HUES48 (cell line): ENCODE data around the gene METAP2.
A peak's percentile ranks its signal among the peaks of the same experiment; 100 is the strongest.
"Not testable (repeated sequence)": the region's sequence is repeated elsewhere in the genome, so short reads cannot be mapped to it uniquely, and the experiment has no call there.

Source experiments
- H3K27ac ChIP-seq: one replicate; pipeline ENCODE4 v1.7.0; 2013; ENCODE audit warnings: low read depth, low read length, inconsistent platforms
- H3K27me3 ChIP-seq: 2 replicates; pipeline ENCODE4 v1.6.1; 2013; ENCODE audit warnings: mild to moderate bottlenecking, low read length; ENCODE audit not compliant: control insufficient read depth, insufficient read depth
- H3K36me3 ChIP-seq: 2 replicates; pipeline ENCODE4 v1.6.1; 2013; ENCODE audit warnings: low read length; ENCODE audit not compliant: control insufficient read depth, insufficient read depth
- H3K4me1 ChIP-seq: 2 replicates; pipeline ENCODE4 v1.6.1; 2013; ENCODE audit warnings: mild to moderate bottlenecking, low read length; ENCODE audit not compliant: control insufficient read depth, insufficient read depth
- H3K4me3 ChIP-seq: 2 replicates; pipeline ENCODE4 v1.5.1; 2013; ENCODE audit warnings: mild to moderate bottlenecking, low read depth, low read length
- H3K9ac ChIP-seq: 2 replicates; pipeline ENCODE4 v1.6.1; 2013; ENCODE audit warnings: mild to moderate bottlenecking, low read depth, low read length, moderate library complexity
- H3K9me3 ChIP-seq: 2 replicates; pipeline ENCODE4 v1.6.1; 2013; ENCODE audit warnings: low read length; ENCODE audit not compliant: control insufficient read depth, insufficient read depth

METAP2 gene

GRCh38 chr12:95462551-95462950 is 11.4 kb upstream of the METAP2 start:
- Histone ChIP-seq H3K27me3 (no peaks in the 10 kb centered on the region), H3K9me3 (peaks cover 10% of the 10 kb centered on the region), H3K4me3 (no peak overlapping the region), H3K4me1 (no peaks in the 10 kb centered on the region), H3K36me3 (no peaks in the 10 kb centered on the region), H3K27ac (no peak overlapping the region), H3K9ac (no peak overlapping the region)

GRCh38 chr12:95463050-95463449 is 10.9 kb upstream of the METAP2 start:
- Histone ChIP-seq H3K4me3 (no peak overlapping the region), H3K9me3 (peaks cover 5% of the 10 kb centered on the region; the same call in 1 of the 2 replicates), H3K9ac (no peak overlapping the region), H3K27me3 (no peaks in the 10 kb centered on the region), H3K36me3 (no peaks in the 10 kb centered on the region), H3K27ac (no peak overlapping the region), H3K4me1 (no peaks in the 10 kb centered on the region)

GRCh38 chr12:95463776-95464175 is 10.2 kb upstream of the METAP2 start:
- not testable (repeated sequence) for H3K36me3 ChIP-seq, H3K9me3 ChIP-seq, H3K4me3 ChIP-seq, H3K4me1 ChIP-seq, H3K9ac ChIP-seq, H3K27ac ChIP-seq, H3K27me3 ChIP-seq

- Histone ChIP-seq H3K9ac (no peak overlapping the region), H3K36me3 (no peaks in the 10 kb centered on the region), H3K9me3 (no peaks in the 10 kb centered on the region), H3K4me1 (no peaks in the 10 kb centered on the region), H3K27ac (no peak overlapping the region), H3K4me3 (no peak overlapping the region), H3K27me3 (no peaks in the 10 kb centered on the region)
Observed at GRCh38 chr12:95465275-95465674, 8.7 kb upstream of the METAP2 start.

- no peaks in the 10 kb centered on the region for H3K36me3 ChIP-seq
Observed at GRCh38 chr12:95470300-95470699, 3.7 kb upstream of the METAP2 start.

GRCh38 chr12:95473231-95473883 is 595 bp upstream of the METAP2 start:
- Histone ChIP-seq H3K9me3 (no peaks in the 10 kb centered on the region), H3K4me1 (peaks cover 4% of the 10 kb centered on the region; the same call in 1 of the 2 replicates), H3K27me3 (no peaks in the 10 kb centered on the region), H3K36me3 (peaks cover 25% of the 10 kb centered on the region), H3K27ac (peak overlapping the region; percentile 76), H3K4me3 (peak overlapping the region; percentile 98), H3K9ac (peak overlapping the region; percentile 96)

More at GRCh38 chr12:95470300-95470699, 3.7 kb upstream of the METAP2 start:
- Histone ChIP-seq H3K9ac (no peak overlapping the region), H3K9me3 (no peaks in the 10 kb centered on the region), H3K27me3 (no peaks in the 10 kb centered on the region), H3K4me1 (peaks cover 3% of the 10 kb centered on the region; the same call in 1 of the 2 replicates), H3K4me3 (no peak overlapping the region), H3K27ac (no peak overlapping the region)

GRCh38 chr12:95474660-95474958 is 657 bp downstream of the METAP2 start:
- peak overlapping the region; percentile 98 for H3K4me3 ChIP-seq
- peaks cover 37% of the 10 kb centered on the region for H3K36me3 ChIP-seq
- no peaks in the 10 kb centered on the region for H3K27me3 ChIP-seq
- no peaks in the 10 kb centered on the region for H3K9me3 ChIP-seq
- peak overlapping the region; percentile 96 for H3K9ac ChIP-seq
- peaks cover 4% of the 10 kb centered on the region; the same call in 1 of the 2 replicates for H3K4me1 ChIP-seq
- peak overlapping the region; percentile 76 for H3K27ac ChIP-seq

- Histone ChIP-seq H3K27ac (no peak overlapping the region), H3K9me3 (no peaks in the 10 kb centered on the region), H3K9ac (no peak overlapping the region), H3K36me3 (peaks cover 87% of the 10 kb centered on the region), H3K4me3 (no peak overlapping the region), H3K4me1 (peaks cover 2% of the 10 kb centered on the region; the same call in 1 of the 2 replicates), H3K27me3 (no peaks in the 10 kb centered on the region)
Observed at GRCh38 chr12:95480230-95480629, 6.3 kb downstream of the METAP2 start.

- H3K4me3 ChIP-seq: no peak overlapping the region
- peaks cover 92% of the 10 kb centered on the region for H3K36me3 ChIP-seq
- H3K27me3 ChIP-seq: no peaks in the 10 kb centered on the region
- H3K27ac ChIP-seq: no peak overlapping the region
- H3K9ac ChIP-seq: no peak overlapping the region
- H3K9me3 ChIP-seq: no peaks in the 10 kb centered on the region
- no peaks in the 10 kb centered on the region for H3K4me1 ChIP-seq
Observed at GRCh38 chr12:95481072-95481471, 7.1 kb downstream of the METAP2 start.

- no peak overlapping the region for H3K9ac ChIP-seq
- H3K4me1 ChIP-seq: no peaks in the 10 kb centered on the region
- no peak overlapping the region for H3K4me3 ChIP-seq
- no peaks in the 10 kb centered on the region for H3K9me3 ChIP-seq
- no peaks in the 10 kb centered on the region for H3K27me3 ChIP-seq
- H3K36me3 ChIP-seq: peaks cover 92% of the 10 kb centered on the region
- no peak overlapping the region for H3K27ac ChIP-seq
Observed at GRCh38 chr12:95481888-95482287, 7.9 kb downstream of the METAP2 start.

GRCh38 chr12:95482564-95482963 is 8.6 kb downstream of the METAP2 start:
- not testable (repeated sequence) for H3K27ac ChIP-seq, H3K9ac ChIP-seq, H3K4me3 ChIP-seq, H3K9me3 ChIP-seq, H3K4me1 ChIP-seq, H3K27me3 ChIP-seq
- H3K36me3 ChIP-seq: peaks cover 92% of the 10 kb centered on the region
